Transverse colon (tissue), 4 donors: Measurements from ENCODE around the gene PLVAP. TPM values are rescaled to one million over a fixed set of nuclear protein-coding genes. Genes with fewer than 3 reads are reported as not detected.
A peak's percentile ranks its signal among the peaks of the same experiment; 100 is the strongest.

Experiments
- DNase-seq: peaks from one replicate; pipeline ENCODE4 v3.0.0-alpha.2; 2019
- H3K27ac ChIP-seq, 4 donors: fragments of 200-600 bp; sonication (generic); 2 replicates each; pipeline ENCODE4 v1.5.1; 2016 to 2018; ENCODE audit warnings: inconsistent platforms in 4 of 4
- H3K27me3 ChIP-seq: fragments of 200-600 bp; sonication (generic); 2 replicates; pipeline ENCODE4 v1.5.1; 2017; ENCODE audit warnings: inconsistent platforms
- H3K36me3 ChIP-seq, 4 donors: fragments of 200-600 bp; sonication (generic); 2 replicates each; pipeline ENCODE4 v1.5.1; 2017 to 2019; ENCODE audit warnings: inconsistent platforms in 4 of 4
- H3K4me1 ChIP-seq, 4 donors: fragments of 200-600 bp; sonication (generic); 2 replicates each; pipeline ENCODE4 v1.5.1; 2017 to 2020; ENCODE audit warnings: inconsistent platforms in 4 of 4
- H3K4me3 ChIP-seq, 4 donors: fragments of 200-600 bp; sonication (generic); 1 replicate in 1 of 4; 2 replicates in 3 of 4; pipeline versions ENCODE4 v1.5.1 to v1.6.1; 2017 to 2019; ENCODE audit warnings: inconsistent platforms in 4 of 4
- H3K9me3 ChIP-seq, 2 donors: fragments of 200-600 bp; sonication (generic); 2 replicates each; pipeline ENCODE4 v1.5.1; 2017 to 2019; ENCODE audit warnings: inconsistent platforms in 2 of 2
- CTCF ChIP-seq, 5 experiments: fragments of 200-600 bp in 3 of 5; fragments of 450-650 bp in 2 of 5; sonication (generic) in 3 of 5; IDR thresholded peaks; 1 replicate in 2 of 5; 2 replicates in 3 of 5; pipeline ENCODE4 v1.5.1; 2016 to 2017; ENCODE audit warnings: antibody characterized with exemption in 5 of 5, inconsistent platforms in 3 of 5, mild to moderate bottlenecking in 2 of 5, moderate library complexity in 1 of 5
- EP300 ChIP-seq: sonication (generic); formaldehyde crosslinking; IDR thresholded peaks from one replicate; pipeline ENCODE4 v1.6.1; 2017; ENCODE audit warnings: antibody characterized with exemption, low read depth
- POLR2A ChIP-seq: fragments of 450-650 bp; IDR thresholded peaks from one replicate; pipeline ENCODE4 v1.6.1; 2016; ENCODE audit warnings: antibody characterized with exemption, mild to moderate bottlenecking, moderate library complexity
- POLR2AphosphoS5 ChIP-seq, 3 donors: sonication (generic); formaldehyde crosslinking; IDR thresholded peaks; one replicate each; pipeline ENCODE4 v1.6.1; 2016; ENCODE audit warnings: antibody characterized with exemption in 3 of 3
- WGBS, 2 donors: methylation state at CpG; one replicate each; pipeline ENCODE4 v1.1.5; 2018; ENCODE audit warnings: low coverage in 1 of 2; 5-methylcytosine and 5-hydroxymethylcytosine counted together
- in situ Hi-C, 4 donors: fragments of 200-750 bp; cut with MboI; loops; one replicate each; pipeline versions ENCODE4 v1.15.0 to v1.15.1; 2017; ENCODE audit warnings: low sequenced_read_pairs in 3 of 4, low pct_ligation_motif_present in 1 of 4, low pct_unique_long_range_greater_than_20kb in 1 of 4
- intact Hi-C: fragments of 100-400 bp; cut with DNase I; formaldehyde crosslinking; loops from one replicate; pipeline ENCODE4 v1.15.1; 2023; ENCODE audit warnings: low total_unique reads
- total RNA-seq, 4 donors: library from RNA; depleted of rRNA; stranded (reverse); fragments of >200 nt; gene quantifications; one replicate each; pipeline ENCODE4 v1.1.0, GENCODE V29; 2016

Gene PLVAP
- total RNA-seq, 4 donors from 2014 or later, result 3.0 to 37.0 (median 19.2) TPM

- in situ Hi-C loops (no loop called here), intact Hi-C loops (no loop called here)
- Histone ChIP-seq H3K27me3 (peaks cover 34% of the 10 kb centered on the region), H3K4me1 (peaks cover 0 to 16% (median 0%) of the 10 kb centered on the region in 4 donors), H3K36me3 (no peaks in the 10 kb centered on the region), H3K9me3 (no peaks in the 10 kb centered on the region), H3K27ac (no peak overlapping the region), H3K4me3 (no peak overlapping the region)
- no peak for TF ChIP-seq CTCF (IDR thresholded peaks at IDR 0.05)
- no peak for TF ChIP-seq POLR2A
- TF ChIP-seq POLR2AphosphoS5 (IDR thresholded peaks at IDR 0.05), result no peak
- no peak for TF ChIP-seq EP300
- WGBS, 2 donors, result 90% methylated on average over 45 of the region's 45 CpGs; no CpG with 5 or more reads in 1 of the 2 donors
- DNase-seq, result no peak
Observed at GRCh38 chr19:17351815-17352435, 25.2 kb downstream of the PLVAP start.

- TF ChIP-seq EP300 (no peak), POLR2A (no peak), CTCF (IDR thresholded peaks at IDR 0.05) (no peak), POLR2AphosphoS5 (IDR thresholded peaks at IDR 0.05) (no peak)
- peaks cover 0 to 24% (median 3%) of the 10 kb centered on the region in 4 donors for H3K4me1 ChIP-seq
- in situ Hi-C loops, result loop anchor here in 2 of 4 donors (5.0 to 10.0 kb wide), 2 partner anchors 39 to 116 kb away; partner anchors contain the start of gene NXNL1 (in 1 of the 2)
- no peak overlapping the region for H3K4me3 ChIP-seq
- intact Hi-C loops, result loop anchor here (5.0 kb wide), 1 partner anchor 119 kb away; no protein-coding TSS in a partner anchor
- no peaks in the 10 kb centered on the region for H3K36me3 ChIP-seq
- no peak for DNase-seq
- H3K27ac ChIP-seq, result peak overlapping the region in 2 of 4 donors; percentile 19 to 40
- WGBS, 2 donors, result 3% methylated on average over 12 of the region's 12 CpGs; no CpG with 5 or more reads in 1 of the 2 donors
- H3K9me3 ChIP-seq, result no peaks in the 10 kb centered on the region
- peaks cover 34% of the 10 kb centered on the region for H3K27me3 ChIP-seq
Observed at GRCh38 chr19:17348700-17349099, 28.4 kb downstream of the PLVAP start.

- DNase-seq, result no peak
- Histone ChIP-seq H3K27ac (peak overlapping the region in 3 of 4 donors; percentile 35 to 40 (median 39)), H3K27me3 (peaks cover 33% of the 10 kb centered on the region), H3K36me3 (no peaks in the 10 kb centered on the region), H3K9me3 (no peaks in the 10 kb centered on the region), H3K4me3 (no peak overlapping the region), H3K4me1 (peaks cover 0 to 24% (median 3%) of the 10 kb centered on the region in 4 donors)
- no peak for TF ChIP-seq POLR2A
- no peak for TF ChIP-seq CTCF (IDR thresholded peaks at IDR 0.05)
- no peak for TF ChIP-seq POLR2AphosphoS5 (IDR thresholded peaks at IDR 0.05)
- no peak for TF ChIP-seq EP300
- in situ Hi-C loops, result loop anchor here in 2 of 4 donors (5.0 to 10.0 kb wide), 2 partner anchors 39 to 117 kb away; partner anchors contain the start of gene NXNL1 (in 1 of the 2)
- WGBS, 2 donors, result 71 to 100% methylated on average over 1 to 2 of the region's 2 CpGs
- intact Hi-C loops, result loop anchor here (2.0 to 5.0 kb wide), 2 partner anchors 39 to 119 kb away; no protein-coding TSS in a partner anchor
Observed at GRCh38 chr19:17347877-17348276, 29.3 kb downstream of the PLVAP start.

- H3K27me3 ChIP-seq, result peaks cover 29% of the 10 kb centered on the region
- DNase-seq, result no peak
- TF ChIP-seq POLR2A (no peak), POLR2AphosphoS5 (IDR thresholded peaks at IDR 0.05) (peak in 1 of 3 donors; percentile 10), EP300 (peak; percentile 20)
- H3K4me3 ChIP-seq, result no peak overlapping the region
- peak overlapping the region in 3 of 4 donors; percentile 35 to 40 (median 39) for H3K27ac ChIP-seq
- H3K36me3 ChIP-seq, result no peaks in the 10 kb centered on the region
- H3K9me3 ChIP-seq, result no peaks in the 10 kb centered on the region
- in situ Hi-C loops (loop anchor here in 2 of 4 donors (5.0 to 10.0 kb wide), 2 partner anchors 40 to 117 kb away; partner anchors contain the start of gene NXNL1 (in 1 of the 2)), intact Hi-C loops (loop anchor here (2.0 to 5.0 kb wide), 2 partner anchors 39 to 120 kb away; no protein-coding TSS in a partner anchor)
- 21% methylated on average over 6 of the region's 6 CpGs; no CpG with 5 or more reads in 1 of the 2 donors for WGBS, 2 donors
- H3K4me1 ChIP-seq, result peaks cover 0 to 24% (median 3%) of the 10 kb centered on the region in 4 donors
Observed at GRCh38 chr19:17347361-17347760, 29.8 kb downstream of the PLVAP start.
